NB4 (cell line): ENCODE measurements around the gene ARID3B.

Experiments
- POLR2A ChIP-seq: IDR thresholded peaks from 2 replicates; pipeline ENCODE4 v1.6.1; 2011; ENCODE audit warnings: mild to moderate bottlenecking; ENCODE audit not compliant: insufficient read length; ENCODE audit errors: extremely low read depth
- TF ChIP-seq, protein P1 (sequence below): IDR thresholded peaks from 2 replicates; pipeline ENCODE4 v1.6.1; 2011; ENCODE audit warnings: low read depth, low read length
- TF ChIP-seq, protein P2 (sequence below): IDR thresholded peaks from one replicate; pipeline ENCODE4 v1.5.1; 2012; ENCODE audit warnings: low read depth, low read length

DNA sequence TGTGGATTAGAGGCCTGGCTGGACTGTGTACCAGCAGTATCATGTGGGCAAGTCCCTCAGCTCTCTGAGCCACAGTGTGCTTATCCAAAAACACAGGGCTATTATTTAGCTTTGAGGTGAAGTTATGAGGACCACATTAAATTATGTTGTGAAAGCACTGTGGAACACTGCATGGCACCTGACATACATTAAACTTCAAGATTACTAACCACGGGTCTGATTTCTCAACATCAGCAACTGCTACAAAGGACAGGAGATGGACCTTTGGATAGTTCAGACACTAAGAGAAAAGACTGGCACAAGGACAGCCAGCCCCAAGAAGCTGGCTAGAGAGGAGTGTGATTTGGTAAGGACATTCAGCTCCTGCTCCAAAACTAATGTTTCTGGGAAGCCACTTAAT lies 96.0 kb downstream of the ARID3B start:
- TF ChIP-seq POLR2A, result no peak
- TF ChIP-seq, protein P1, sequence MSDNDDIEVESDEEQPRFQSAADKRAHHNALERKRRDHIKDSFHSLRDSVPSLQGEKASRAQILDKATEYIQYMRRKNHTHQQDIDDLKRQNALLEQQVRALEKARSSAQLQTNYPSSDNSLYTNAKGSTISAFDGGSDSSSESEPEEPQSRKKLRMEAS, result no peak
- TF ChIP-seq, protein P2, sequence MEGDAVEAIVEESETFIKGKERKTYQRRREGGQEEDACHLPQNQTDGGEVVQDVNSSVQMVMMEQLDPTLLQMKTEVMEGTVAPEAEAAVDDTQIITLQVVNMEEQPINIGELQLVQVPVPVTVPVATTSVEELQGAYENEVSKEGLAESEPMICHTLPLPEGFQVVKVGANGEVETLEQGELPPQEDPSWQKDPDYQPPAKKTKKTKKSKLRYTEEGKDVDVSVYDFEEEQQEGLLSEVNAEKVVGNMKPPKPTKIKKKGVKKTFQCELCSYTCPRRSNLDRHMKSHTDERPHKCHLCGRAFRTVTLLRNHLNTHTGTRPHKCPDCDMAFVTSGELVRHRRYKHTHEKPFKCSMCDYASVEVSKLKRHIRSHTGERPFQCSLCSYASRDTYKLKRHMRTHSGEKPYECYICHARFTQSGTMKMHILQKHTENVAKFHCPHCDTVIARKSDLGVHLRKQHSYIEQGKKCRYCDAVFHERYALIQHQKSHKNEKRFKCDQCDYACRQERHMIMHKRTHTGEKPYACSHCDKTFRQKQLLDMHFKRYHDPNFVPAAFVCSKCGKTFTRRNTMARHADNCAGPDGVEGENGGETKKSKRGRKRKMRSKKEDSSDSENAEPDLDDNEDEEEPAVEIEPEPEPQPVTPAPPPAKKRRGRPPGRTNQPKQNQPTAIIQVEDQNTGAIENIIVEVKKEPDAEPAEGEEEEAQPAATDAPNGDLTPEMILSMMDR, result no peak
